ENCODE results near the gene MCC. TPM values are rescaled to one million over a fixed set of nuclear protein-coding genes. Genes with fewer than 3 reads are reported as not detected.
A peak's percentile ranks its signal among the peaks of the same experiment; 100 is the strongest.

The MCC gene
- total RNA-seq, 1 donor from 2014 or later = 1.1 TPM

DNA sequence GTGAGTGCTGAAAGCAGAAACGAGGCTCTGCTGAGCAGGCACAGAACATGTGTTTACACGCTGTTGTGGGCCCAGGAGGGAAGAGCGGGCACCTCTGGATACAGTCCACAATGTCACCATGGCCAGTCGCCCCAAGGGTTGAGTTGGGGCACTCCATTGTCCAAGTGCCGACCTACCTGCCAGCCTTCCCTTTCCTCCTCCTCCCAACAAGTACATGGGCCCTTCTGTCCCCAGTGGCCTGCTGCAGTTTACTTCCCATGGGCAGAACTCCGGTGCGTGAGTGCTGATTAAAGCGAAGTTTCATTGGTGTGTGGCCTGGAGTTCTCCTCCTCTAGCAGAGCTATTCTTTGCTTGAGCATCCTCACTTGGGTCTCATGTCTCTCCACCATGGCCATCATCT lies 461.2 kb downstream of the MCC start:
- Mint-ChIP-seq H3K27me3 (no peaks in the 10 kb centered on the region), H3K4me3 (no peak overlapping the region), H3K27ac (no peak overlapping the region), H3K36me3 (ENCODE audit: low read depth) (peaks cover 26% of the 10 kb centered on the region), H3K9me3 (no peaks in the 10 kb centered on the region), H3K4me1 (peaks cover 15% of the 10 kb centered on the region)
- intact Hi-C loops (cut with micrococcal nuclease) = no loop called here
- DNase-seq = no peak

DNA sequence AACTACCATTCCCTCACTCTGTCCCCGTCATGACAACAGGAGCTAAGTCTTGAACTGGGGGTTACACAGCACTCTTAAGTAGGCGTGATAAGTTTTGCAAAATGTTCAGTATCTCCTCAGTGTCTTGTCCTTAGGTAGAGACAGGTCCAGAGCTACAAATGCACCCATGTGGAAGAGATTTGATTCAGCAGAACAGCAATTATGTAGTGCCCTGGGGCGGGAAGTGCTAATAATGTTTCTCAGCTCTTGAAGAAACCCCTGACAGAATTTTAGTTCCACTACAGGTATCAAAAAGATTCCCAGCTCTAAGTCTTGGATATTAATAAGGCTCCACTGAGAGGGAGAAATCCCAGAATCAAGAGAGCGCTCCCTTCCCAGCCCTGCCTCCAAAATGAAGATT lies 462.0 kb downstream of the MCC start:
- H3K4me3 Mint-ChIP-seq = no peak overlapping the region

DNA sequence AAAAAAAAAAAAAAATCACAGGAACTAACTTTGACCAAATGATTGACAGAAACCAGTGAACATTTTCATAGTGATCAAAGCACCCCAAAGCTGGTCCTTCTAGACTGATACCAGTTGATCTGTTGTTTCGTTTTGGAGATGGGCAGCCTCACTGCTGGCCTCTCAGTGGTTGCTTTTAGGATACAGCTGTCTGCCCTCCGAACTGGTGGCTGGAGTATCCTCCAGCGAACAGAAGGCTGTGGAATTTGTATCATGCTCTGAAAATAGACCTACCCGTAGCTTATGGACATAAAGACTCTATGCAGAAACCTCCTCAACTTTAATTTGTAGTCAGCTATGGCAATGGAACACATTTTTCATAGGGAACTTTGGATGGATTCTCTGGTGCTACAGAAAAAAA lies 462.7 kb downstream of the MCC start:
- no peak overlapping the region for H3K4me3 Mint-ChIP-seq
- peak; percentile 47 for DNase-seq
- H3K9me3 Mint-ChIP-seq = no peaks in the 10 kb centered on the region
- H3K36me3 Mint-ChIP-seq (ENCODE audit: low read depth) = peaks cover 34% of the 10 kb centered on the region
- no peaks in the 10 kb centered on the region for H3K27me3 Mint-ChIP-seq
- H3K27ac Mint-ChIP-seq = no peak overlapping the region
- intact Hi-C loops (cut with micrococcal nuclease) = no loop called here
- H3K4me1 Mint-ChIP-seq = peaks cover 26% of the 10 kb centered on the region

More for the DNA sequence above, 462.0 kb downstream of the MCC start:
- H3K9me3 Mint-ChIP-seq = no peaks in the 10 kb centered on the region
- DNase-seq = no peak
- H3K27me3 Mint-ChIP-seq = no peaks in the 10 kb centered on the region
- peaks cover 20% of the 10 kb centered on the region for H3K4me1 Mint-ChIP-seq
- intact Hi-C loops (cut with micrococcal nuclease) = no loop called here
- peaks cover 27% of the 10 kb centered on the region for H3K36me3 Mint-ChIP-seq (ENCODE audit: low read depth)
- no peak overlapping the region for H3K27ac Mint-ChIP-seq

DNA sequence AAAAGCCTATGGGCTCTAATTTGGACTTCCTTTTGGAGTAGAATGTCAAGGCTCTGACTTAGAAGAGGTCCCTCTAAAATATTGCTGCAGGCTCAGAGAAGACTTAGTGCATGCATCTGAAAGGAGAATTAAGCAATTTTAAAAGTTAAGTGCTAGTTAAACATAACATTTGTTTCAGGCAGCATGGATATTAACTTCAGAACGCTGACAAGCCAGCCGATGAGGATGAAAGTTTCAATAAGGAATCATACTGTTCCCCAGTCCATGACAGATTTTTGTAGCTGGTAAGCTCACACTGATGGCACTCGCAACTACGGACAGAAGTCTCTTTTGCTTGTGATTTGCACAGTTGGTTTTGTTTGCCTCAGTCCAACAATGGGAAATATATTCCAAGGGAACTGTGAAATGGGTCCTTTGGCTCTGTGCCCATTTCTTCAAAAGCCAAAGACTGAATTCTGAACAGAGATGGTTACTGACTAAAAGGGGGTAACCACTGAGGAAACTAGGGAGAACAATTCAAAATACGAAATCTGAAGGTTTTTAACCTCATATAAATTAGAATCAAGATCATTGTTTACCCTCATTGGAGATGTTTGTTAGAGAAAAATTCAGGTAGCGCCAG lies 464.1 kb downstream of the MCC start:
- DNase-seq = peak; percentile 41
- peaks cover 36% of the 10 kb centered on the region for H3K4me1 Mint-ChIP-seq
- peaks cover 34% of the 10 kb centered on the region for H3K36me3 Mint-ChIP-seq (ENCODE audit: low read depth)
- H3K27ac Mint-ChIP-seq = no peak overlapping the region
- H3K4me3 Mint-ChIP-seq = no peak overlapping the region
- intact Hi-C loops (cut with micrococcal nuclease) = loop anchor here (5.0 kb wide), 2 partner anchors 38 to 102 kb away; partner anchors contain the start of gene REEP5
- no peaks in the 10 kb centered on the region for H3K9me3 Mint-ChIP-seq
- H3K27me3 Mint-ChIP-seq = no peaks in the 10 kb centered on the region

DNA sequence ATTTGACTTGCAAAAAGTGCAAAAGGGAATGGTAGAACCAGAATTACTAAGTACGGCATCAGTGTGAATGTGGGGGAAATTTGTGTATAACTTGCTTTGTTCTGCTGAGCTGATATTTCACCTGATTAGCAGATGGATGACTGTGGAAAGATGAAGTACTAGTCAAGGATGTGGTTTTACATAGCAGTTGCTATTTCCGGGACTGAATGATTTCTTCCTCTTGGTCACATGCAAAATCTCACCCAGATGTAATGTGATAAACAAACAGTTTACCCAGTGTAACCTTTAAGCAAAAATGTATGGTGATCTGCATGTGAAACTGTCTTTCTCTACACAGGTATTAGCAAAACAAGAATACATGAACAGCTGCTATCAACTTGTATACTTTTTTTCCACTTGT lies 465.6 kb downstream of the MCC start:
- peaks cover 48% of the 10 kb centered on the region for H3K4me1 Mint-ChIP-seq
- H3K27me3 Mint-ChIP-seq = no peaks in the 10 kb centered on the region
- H3K27ac Mint-ChIP-seq = peak overlapping the region; percentile 75
- H3K4me3 Mint-ChIP-seq = peak overlapping the region; percentile 59
- peak; percentile 82 for DNase-seq
- no peaks in the 10 kb centered on the region for H3K9me3 Mint-ChIP-seq
- intact Hi-C loops (cut with micrococcal nuclease) = loop anchor here (5.0 kb wide), 2 partner anchors 40 to 100 kb away; partner anchors contain the start of gene REEP5
- H3K36me3 Mint-ChIP-seq (ENCODE audit: low read depth) = peaks cover 41% of the 10 kb centered on the region

DNA sequence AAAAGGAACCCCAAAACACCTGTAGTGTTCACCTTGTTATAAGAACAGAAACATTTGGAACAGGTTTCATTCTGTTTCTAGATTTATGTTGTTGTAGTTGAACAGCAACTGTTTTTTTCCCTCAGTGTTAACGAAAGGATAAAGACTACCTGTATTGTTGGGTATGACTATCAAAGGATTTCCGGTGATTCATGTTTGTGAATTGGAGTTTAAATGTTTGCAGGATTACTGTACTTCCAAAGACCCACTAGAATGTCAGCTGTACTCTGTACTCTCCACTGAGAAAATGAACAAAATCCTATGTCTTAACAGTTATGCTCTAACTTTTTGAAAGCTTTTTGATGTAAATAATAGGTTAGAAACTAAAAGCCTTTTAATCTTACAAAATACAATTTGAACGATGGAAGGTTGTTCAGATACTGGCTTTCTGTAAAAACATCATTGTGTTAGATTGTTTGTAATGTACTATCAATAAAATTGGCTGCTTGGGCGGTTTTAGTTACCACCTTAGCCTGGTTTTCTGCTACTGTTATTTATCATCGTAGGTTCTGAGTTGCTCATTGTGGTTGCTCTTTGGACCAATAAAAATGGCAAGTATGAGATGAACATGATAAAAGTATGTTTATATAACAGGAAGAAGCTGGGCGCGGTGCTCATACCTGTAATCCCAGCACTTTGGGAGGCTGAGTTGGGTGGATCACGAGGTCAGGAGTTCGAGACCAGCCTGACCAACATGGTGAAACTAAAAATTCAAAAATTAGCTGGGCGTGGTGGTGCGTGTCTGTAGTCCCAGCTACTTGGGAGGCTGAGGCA lies 467.6 kb downstream of the MCC start:
- Mint-ChIP-seq H3K4me1 (peaks cover 56% of the 10 kb centered on the region), H3K27me3 (no peaks in the 10 kb centered on the region), H3K27ac (peak overlapping the region; percentile 73), H3K9me3 (no peaks in the 10 kb centered on the region), H3K36me3 (ENCODE audit: low read depth) (peaks cover 39% of the 10 kb centered on the region), H3K4me3 (peak overlapping the region; percentile 39)
- intact Hi-C loops (cut with micrococcal nuclease) = loop anchor here (2.0 to 5.0 kb wide), 3 partner anchors 42 to 98 kb away; partner anchors contain the start of genes DCP2 and REEP5
- peak; percentile 67 for DNase-seq

DNA sequence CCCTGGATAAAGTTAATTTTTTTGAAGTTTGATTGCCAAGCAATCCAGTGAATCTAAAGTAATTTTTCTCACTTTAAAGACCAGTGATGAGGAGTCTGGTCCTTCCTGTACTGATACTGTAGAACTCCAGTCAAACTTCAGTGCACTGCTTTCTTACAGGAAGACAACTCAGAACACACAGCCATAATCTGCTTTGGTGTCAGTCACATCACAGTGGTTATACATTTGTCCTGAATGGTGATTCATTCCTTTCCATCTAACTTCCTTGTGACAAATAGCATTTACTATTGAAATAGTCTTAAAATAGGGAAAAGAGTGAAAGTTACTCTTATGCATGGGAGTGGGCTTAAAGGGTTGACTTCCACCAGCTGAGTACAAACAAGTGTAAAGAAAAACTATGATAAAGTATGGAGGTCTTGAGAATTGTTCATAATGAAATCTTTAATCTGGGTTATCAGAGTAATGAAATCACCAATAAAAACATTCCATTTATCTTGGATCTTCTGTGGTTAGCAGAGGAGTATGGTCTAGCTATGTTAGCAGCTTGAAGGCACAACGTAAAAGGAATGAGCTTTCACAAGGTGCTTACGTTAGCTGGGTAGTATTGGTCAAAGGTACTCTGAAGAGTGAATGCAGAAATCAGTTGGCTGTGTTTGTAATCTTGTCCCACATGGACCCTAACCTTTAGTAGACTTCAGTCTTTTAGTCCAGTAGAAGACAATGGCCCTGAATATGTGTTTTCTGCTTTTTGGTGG lies 470.2 kb downstream of the MCC start:
- DNase-seq = no peak
- peak overlapping the region; percentile 9 for H3K27ac Mint-ChIP-seq
- H3K4me3 Mint-ChIP-seq = no peak overlapping the region
- no peaks in the 10 kb centered on the region for H3K9me3 Mint-ChIP-seq
- no peaks in the 10 kb centered on the region for H3K27me3 Mint-ChIP-seq
- peaks cover 55% of the 10 kb centered on the region for H3K36me3 Mint-ChIP-seq (ENCODE audit: low read depth)
- intact Hi-C loops (cut with micrococcal nuclease) = no loop called here
- H3K4me1 Mint-ChIP-seq = peaks cover 50% of the 10 kb centered on the region

DNA sequence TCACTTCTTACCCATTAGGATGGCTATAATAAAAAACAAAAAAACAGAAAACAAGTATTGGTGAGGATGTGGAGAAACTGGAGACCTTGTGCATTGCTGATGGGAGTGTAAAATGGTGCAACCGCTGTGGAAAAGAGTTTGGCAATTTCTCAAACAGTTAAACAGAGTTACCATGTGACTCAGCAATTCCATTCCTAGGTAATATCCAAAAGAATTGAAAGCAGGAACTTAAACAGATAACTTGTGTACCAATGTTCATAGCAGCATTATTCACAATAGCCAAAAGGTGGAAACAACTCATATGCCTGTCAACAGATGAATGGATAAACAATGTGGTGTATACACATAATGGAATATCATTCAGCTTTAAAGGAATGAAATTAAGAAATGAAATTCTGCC lies 482.8 kb downstream of the MCC start:
- no peaks in the 10 kb centered on the region for H3K9me3 Mint-ChIP-seq
- H3K4me1 Mint-ChIP-seq = peaks cover 7% of the 10 kb centered on the region
- H3K36me3 Mint-ChIP-seq (ENCODE audit: low read depth) = peaks cover 46% of the 10 kb centered on the region
- intact Hi-C loops (cut with micrococcal nuclease) = no loop called here
- H3K27me3 Mint-ChIP-seq = no peaks in the 10 kb centered on the region
- DNase-seq = no peak
- no peak overlapping the region for H3K4me3 Mint-ChIP-seq
- no peak overlapping the region for H3K27ac Mint-ChIP-seq

DNA sequence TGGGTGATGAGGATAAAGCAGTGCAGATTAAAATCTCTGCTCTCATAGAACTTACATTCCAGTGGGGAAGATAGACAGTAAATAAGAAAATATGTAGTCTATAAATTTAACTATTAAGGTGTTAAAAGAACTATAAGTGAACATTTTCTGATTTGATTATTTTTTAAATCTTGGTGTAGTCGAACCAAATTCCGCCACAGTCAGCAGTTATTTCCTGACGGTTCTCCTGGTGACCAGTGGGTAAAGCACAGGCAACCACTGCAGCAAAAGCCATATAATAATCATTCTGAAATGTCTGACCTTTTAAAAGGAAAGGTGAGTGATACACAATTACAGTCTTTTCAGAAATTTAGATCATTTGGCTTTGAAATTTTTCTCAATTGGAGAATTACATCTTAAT lies 484.5 kb downstream of the MCC start:
- H3K27ac Mint-ChIP-seq = no peak overlapping the region
- H3K27me3 Mint-ChIP-seq = no peaks in the 10 kb centered on the region
- intact Hi-C loops (cut with micrococcal nuclease) = no loop called here
- H3K4me1 Mint-ChIP-seq = peaks cover 7% of the 10 kb centered on the region
- H3K4me3 Mint-ChIP-seq = no peak overlapping the region
- no peaks in the 10 kb centered on the region for H3K9me3 Mint-ChIP-seq
- peaks cover 44% of the 10 kb centered on the region for H3K36me3 Mint-ChIP-seq (ENCODE audit: low read depth)
- no peak for DNase-seq

DNA sequence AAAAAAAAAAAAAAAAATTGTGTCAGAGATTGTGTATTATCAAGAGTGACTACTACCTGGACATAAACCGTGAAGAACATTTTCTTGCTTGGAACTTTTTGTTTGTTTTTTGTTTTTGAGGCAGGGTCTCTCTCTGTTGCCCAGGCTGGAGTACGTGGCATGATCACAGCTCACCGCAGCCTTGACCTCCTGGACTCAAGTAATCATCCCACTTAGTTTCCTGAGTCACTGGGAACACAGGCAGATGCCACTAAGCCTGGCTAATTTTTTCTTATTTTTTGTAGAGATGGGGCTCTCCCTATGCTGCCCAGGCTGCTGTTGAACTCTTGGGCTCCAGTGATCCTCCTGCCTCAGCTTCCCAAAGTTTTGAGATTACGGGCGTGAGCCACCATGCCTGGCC lies 485.8 kb downstream of the MCC start:
- no peaks in the 10 kb centered on the region for H3K9me3 Mint-ChIP-seq
- H3K36me3 Mint-ChIP-seq (ENCODE audit: low read depth) = peaks cover 40% of the 10 kb centered on the region
- no peak overlapping the region for H3K27ac Mint-ChIP-seq
- intact Hi-C loops (cut with micrococcal nuclease) = no loop called here
- no peak overlapping the region for H3K4me3 Mint-ChIP-seq
- no peak for DNase-seq
- H3K4me1 Mint-ChIP-seq = peaks cover 9% of the 10 kb centered on the region
- H3K27me3 Mint-ChIP-seq = no peaks in the 10 kb centered on the region

DNA sequence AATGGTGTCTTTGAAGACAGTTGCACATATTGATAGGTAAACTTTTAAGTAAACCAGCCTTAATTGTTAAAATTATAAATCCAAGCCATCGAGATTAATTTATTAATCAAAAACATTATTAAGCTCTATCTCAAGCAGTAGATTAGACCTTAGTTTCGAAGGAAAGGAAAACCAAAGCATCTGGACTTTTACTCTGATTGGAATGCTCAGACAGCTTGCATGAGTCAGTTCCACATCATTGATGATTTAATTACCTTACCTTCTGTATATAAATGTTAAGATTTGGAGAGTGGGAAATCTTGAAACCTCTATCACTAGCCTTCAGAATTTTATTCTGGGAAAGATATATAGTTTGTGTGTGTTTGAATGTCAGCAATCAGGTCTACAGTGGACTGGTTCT lies 487.8 kb downstream of the MCC start:
- Mint-ChIP-seq H3K9me3 (no peaks in the 10 kb centered on the region), H3K4me1 (peaks cover 7% of the 10 kb centered on the region), H3K27ac (peak overlapping the region; percentile 20), H3K36me3 (ENCODE audit: low read depth) (peaks cover 43% of the 10 kb centered on the region), H3K4me3 (no peak overlapping the region), H3K27me3 (no peaks in the 10 kb centered on the region)
- intact Hi-C loops (cut with micrococcal nuclease) = no loop called here
- no peak for DNase-seq

DNA sequence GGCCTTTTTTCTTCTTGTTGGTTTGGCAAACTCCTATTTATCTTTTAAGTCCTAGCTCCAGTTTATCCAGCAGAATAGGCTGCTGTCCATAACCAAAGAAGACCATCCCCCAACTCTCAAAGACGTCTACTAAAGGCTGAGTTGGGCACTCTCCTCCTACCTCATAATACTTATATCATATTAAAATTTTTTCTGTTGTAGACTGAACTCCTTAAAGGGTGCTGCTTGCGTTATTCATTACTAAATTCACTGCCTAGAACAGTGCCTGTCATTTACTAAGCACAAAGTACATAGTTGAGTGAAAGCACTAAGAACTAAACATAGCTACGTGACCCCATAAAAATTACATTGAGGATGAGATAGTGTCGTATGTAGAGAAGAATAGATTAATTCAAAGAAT lies 490.0 kb downstream of the MCC start:
- intact Hi-C loops (cut with micrococcal nuclease) = no loop called here
- Mint-ChIP-seq H3K27ac (no peak overlapping the region), H3K9me3 (no peaks in the 10 kb centered on the region), H3K27me3 (no peaks in the 10 kb centered on the region), H3K36me3 (ENCODE audit: low read depth) (peaks cover 38% of the 10 kb centered on the region), H3K4me1 (peaks cover 4% of the 10 kb centered on the region), H3K4me3 (no peak overlapping the region)
- no peak for DNase-seq

DNA sequence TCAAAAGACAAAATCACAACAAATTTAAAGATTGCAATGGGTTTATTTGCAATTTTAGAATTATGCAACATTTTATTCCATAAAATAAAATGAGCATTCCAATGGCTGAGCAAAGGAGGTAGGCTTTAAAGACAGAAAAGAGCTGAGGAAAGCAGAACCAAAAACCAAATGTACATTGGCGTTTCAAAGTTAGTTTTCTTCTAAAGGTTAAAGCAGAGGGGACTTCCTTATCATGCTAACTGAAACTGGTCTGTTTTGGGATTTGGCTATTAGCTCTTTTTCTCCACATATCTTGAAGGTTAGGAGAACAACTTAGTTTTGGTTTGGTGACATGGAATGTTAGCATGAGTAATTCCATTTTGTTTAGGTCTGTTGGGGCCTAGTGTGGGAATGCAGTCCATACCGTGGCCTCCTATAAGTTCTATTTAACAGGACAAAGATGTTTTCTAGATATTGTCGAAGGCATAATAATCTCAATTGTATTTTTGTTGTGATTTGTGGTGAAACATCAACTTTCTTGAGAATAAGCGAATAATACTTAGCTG lies 491.4 kb downstream of the MCC start:
- H3K4me1 Mint-ChIP-seq = peaks cover 6% of the 10 kb centered on the region
- no peak for DNase-seq
- no peaks in the 10 kb centered on the region for H3K27me3 Mint-ChIP-seq
- H3K9me3 Mint-ChIP-seq = no peaks in the 10 kb centered on the region
- intact Hi-C loops (cut with micrococcal nuclease) = loop anchor here (1.0 to 2.0 kb wide), 3 partner anchors 333 to 609 kb away; no protein-coding TSS in a partner anchor
- no peak overlapping the region for H3K27ac Mint-ChIP-seq
- no peak overlapping the region for H3K4me3 Mint-ChIP-seq
- peaks cover 42% of the 10 kb centered on the region for H3K36me3 Mint-ChIP-seq (ENCODE audit: low read depth)

All from activated CD4-positive, alpha-beta T cell treated with anti-CD3 and anti-CD28 coated beads, Interleukin-2, amount 10 ng/mL, durations not matched to agents 24 days and 14 days (primary cell).